ENCODE data around the gene PGBD5. TPM values are rescaled to one million over a fixed set of nuclear protein-coding genes. Genes with fewer than 3 reads are reported as not detected.

PGBD5 gene
- total and polyA plus RNA-seq, 9 donors: 5.8 to 36.6 (median 23.7) TPM

- Histone ChIP-seq H3K36me3 (ENCODE audit: control insufficient read depth, insufficient read depth, low read length) (peaks cover 4% of the 10 kb centered on the region), H3K4me3 (ENCODE audit: low read length) (no peak overlapping the region), H3K27ac (ENCODE audit: low read length) (no peak overlapping the region), H3K4me1 (ENCODE audit: control insufficient read depth, insufficient read depth, low read length) (no peaks in the 10 kb centered on the region), H3K27me3 (ENCODE audit: control insufficient read depth, insufficient read depth, low read length) (peaks cover 3% of the 10 kb centered on the region), H3K9me3 (replicated peaks; ENCODE audit: control insufficient read depth, low read depth, low read length) (no peaks in the 10 kb centered on the region)
- 90% methylated on average over 14 of the region's 14 CpGs for WGBS (ENCODE audit: insufficient coverage)
- no peak for DNase-seq
These were observed 25.0 kb downstream of the PGBD5 start for GRCh38 chr1:230401101-230401500.

GRCh38 chr1:230400007-230400344 lies 26.2 kb downstream of the PGBD5 start:
- H3K4me3 ChIP-seq (ENCODE audit: low read length): no peak overlapping the region
- no peaks in the 10 kb centered on the region for H3K4me1 ChIP-seq (ENCODE audit: control insufficient read depth, insufficient read depth, low read length)
- H3K9me3 ChIP-seq (replicated peaks; ENCODE audit: control insufficient read depth, low read depth, low read length): no peaks in the 10 kb centered on the region
- peaks cover 4% of the 10 kb centered on the region for H3K36me3 ChIP-seq (ENCODE audit: control insufficient read depth, insufficient read depth, low read length)
- WGBS (ENCODE audit: insufficient coverage): 68% methylated on average over 8 of the region's 8 CpGs
- H3K27me3 ChIP-seq (ENCODE audit: control insufficient read depth, insufficient read depth, low read length): peaks cover 3% of the 10 kb centered on the region
- no peak for DNase-seq
- no peak overlapping the region for H3K27ac ChIP-seq (ENCODE audit: low read length)

- H3K4me3 ChIP-seq (ENCODE audit: low read length): no peak overlapping the region
- peaks cover 4% of the 10 kb centered on the region for H3K36me3 ChIP-seq (ENCODE audit: control insufficient read depth, insufficient read depth, low read length)
- H3K27ac ChIP-seq (ENCODE audit: low read length): no peak overlapping the region
- no peaks in the 10 kb centered on the region for H3K9me3 ChIP-seq (replicated peaks; ENCODE audit: control insufficient read depth, low read depth, low read length)
- 77% methylated on average over 12 of the region's 22 CpGs for WGBS (ENCODE audit: insufficient coverage)
- no peaks in the 10 kb centered on the region for H3K4me1 ChIP-seq (ENCODE audit: control insufficient read depth, insufficient read depth, low read length)
- no peak for DNase-seq
- H3K27me3 ChIP-seq (ENCODE audit: control insufficient read depth, insufficient read depth, low read length): peaks cover 3% of the 10 kb centered on the region
These were observed 26.7 kb downstream of the PGBD5 start for GRCh38 chr1:230399321-230400006.

- WGBS (ENCODE audit: insufficient coverage): 90% methylated on average over 2 of the region's 8 CpGs
- H3K27me3 ChIP-seq (ENCODE audit: control insufficient read depth, insufficient read depth, low read length): peaks cover 3% of the 10 kb centered on the region
- H3K27ac ChIP-seq (ENCODE audit: low read length): no peak overlapping the region
- H3K36me3 ChIP-seq (ENCODE audit: control insufficient read depth, insufficient read depth, low read length): peaks cover 4% of the 10 kb centered on the region
- no peaks in the 10 kb centered on the region for H3K9me3 ChIP-seq (replicated peaks; ENCODE audit: control insufficient read depth, low read depth, low read length)
- no peaks in the 10 kb centered on the region for H3K4me1 ChIP-seq (ENCODE audit: control insufficient read depth, insufficient read depth, low read length)
- no peak for DNase-seq
- no peak overlapping the region for H3K4me3 ChIP-seq (ENCODE audit: low read length)
These were observed 27.3 kb downstream of the PGBD5 start for GRCh38 chr1:230398856-230399255.

- H3K4me3 ChIP-seq (ENCODE audit: low read length): no peak overlapping the region
- H3K27me3 ChIP-seq (ENCODE audit: control insufficient read depth, insufficient read depth, low read length): peaks cover 3% of the 10 kb centered on the region
- no peak overlapping the region for H3K27ac ChIP-seq (ENCODE audit: low read length)
- no peaks in the 10 kb centered on the region for H3K36me3 ChIP-seq (ENCODE audit: control insufficient read depth, insufficient read depth, low read length)
- peaks cover 2% of the 10 kb centered on the region for H3K9me3 ChIP-seq (replicated peaks; ENCODE audit: control insufficient read depth, low read depth, low read length)
- no peaks in the 10 kb centered on the region for H3K4me1 ChIP-seq (ENCODE audit: control insufficient read depth, insufficient read depth, low read length)
- 93% methylated on average over 9 of the region's 10 CpGs for WGBS (ENCODE audit: insufficient coverage)
- DNase-seq: no peak
These were observed 29.2 kb downstream of the PGBD5 start for GRCh38 chr1:230396966-230397365.

GRCh38 chr1:230395932-230396331 lies 30.2 kb downstream of the PGBD5 start:
- WGBS (ENCODE audit: insufficient coverage): 75% methylated on average over 1 of the region's 1 CpG
- H3K27ac ChIP-seq (ENCODE audit: low read length): no peak overlapping the region
- H3K9me3 ChIP-seq (replicated peaks; ENCODE audit: control insufficient read depth, low read depth, low read length): peaks cover 2% of the 10 kb centered on the region
- no peaks in the 10 kb centered on the region for H3K4me1 ChIP-seq (ENCODE audit: control insufficient read depth, insufficient read depth, low read length)
- H3K27me3 ChIP-seq (ENCODE audit: control insufficient read depth, insufficient read depth, low read length): peaks cover 3% of the 10 kb centered on the region
- H3K36me3 ChIP-seq (ENCODE audit: control insufficient read depth, insufficient read depth, low read length): no peaks in the 10 kb centered on the region
- no peak for DNase-seq
- no peak overlapping the region for H3K4me3 ChIP-seq (ENCODE audit: low read length)

- DNase-seq: no peak
- 88% methylated on average over 8 of the region's 8 CpGs for WGBS (ENCODE audit: insufficient coverage)
- Histone ChIP-seq H3K36me3 (ENCODE audit: control insufficient read depth, insufficient read depth, low read length) (no peaks in the 10 kb centered on the region), H3K27me3 (ENCODE audit: control insufficient read depth, insufficient read depth, low read length) (peaks cover 3% of the 10 kb centered on the region), H3K4me3 (ENCODE audit: low read length) (no peak overlapping the region), H3K27ac (ENCODE audit: low read length) (no peak overlapping the region), H3K4me1 (ENCODE audit: control insufficient read depth, insufficient read depth, low read length) (no peaks in the 10 kb centered on the region), H3K9me3 (replicated peaks; ENCODE audit: control insufficient read depth, low read depth, low read length) (peaks cover 2% of the 10 kb centered on the region)
These were observed 31.4 kb downstream of the PGBD5 start for GRCh38 chr1:230394741-230395140.

- H3K36me3 ChIP-seq (ENCODE audit: control insufficient read depth, insufficient read depth, low read length): no peaks in the 10 kb centered on the region
- no peaks in the 10 kb centered on the region for H3K4me1 ChIP-seq (ENCODE audit: control insufficient read depth, insufficient read depth, low read length)
- 36% methylated on average over 1 of the region's 7 CpGs for WGBS (ENCODE audit: insufficient coverage)
- no peak for DNase-seq
- peaks cover 2% of the 10 kb centered on the region for H3K9me3 ChIP-seq (replicated peaks; ENCODE audit: control insufficient read depth, low read depth, low read length)
- H3K4me3 ChIP-seq (ENCODE audit: low read length): no peak overlapping the region
- H3K27me3 ChIP-seq (ENCODE audit: control insufficient read depth, insufficient read depth, low read length): peaks cover 3% of the 10 kb centered on the region
- H3K27ac ChIP-seq (ENCODE audit: low read length): no peak overlapping the region
These were observed 32.0 kb downstream of the PGBD5 start for GRCh38 chr1:230394134-230394533.

- H3K36me3 ChIP-seq (ENCODE audit: control insufficient read depth, insufficient read depth, low read length): no peaks in the 10 kb centered on the region
- peaks cover 2% of the 10 kb centered on the region for H3K9me3 ChIP-seq (replicated peaks; ENCODE audit: control insufficient read depth, low read depth, low read length)
- H3K4me3 ChIP-seq (ENCODE audit: low read length): no peak overlapping the region
- no peaks in the 10 kb centered on the region for H3K4me1 ChIP-seq (ENCODE audit: control insufficient read depth, insufficient read depth, low read length)
- H3K27me3 ChIP-seq (ENCODE audit: control insufficient read depth, insufficient read depth, low read length): peaks cover 3% of the 10 kb centered on the region
- H3K27ac ChIP-seq (ENCODE audit: low read length): no peak overlapping the region
- WGBS (ENCODE audit: insufficient coverage): 78% methylated on average over 7 of the region's 18 CpGs
- no peak for DNase-seq
These were observed 32.4 kb downstream of the PGBD5 start for GRCh38 chr1:230393722-230394121.

GRCh38 chr1:230392920-230393521 lies 33.1 kb downstream of the PGBD5 start:
- H3K36me3 ChIP-seq (ENCODE audit: control insufficient read depth, insufficient read depth, low read length): no peaks in the 10 kb centered on the region
- 74% methylated on average over 4 of the region's 9 CpGs for WGBS (ENCODE audit: insufficient coverage)
- no peaks in the 10 kb centered on the region for H3K27me3 ChIP-seq (ENCODE audit: control insufficient read depth, insufficient read depth, low read length)
- no peak overlapping the region for H3K4me3 ChIP-seq (ENCODE audit: low read length)
- no peaks in the 10 kb centered on the region for H3K4me1 ChIP-seq (ENCODE audit: control insufficient read depth, insufficient read depth, low read length)
- H3K27ac ChIP-seq (ENCODE audit: low read length): no peak overlapping the region
- peaks cover 2% of the 10 kb centered on the region for H3K9me3 ChIP-seq (replicated peaks; ENCODE audit: control insufficient read depth, low read depth, low read length)
- DNase-seq: no peak
